H1 (cell line): ENCODE data around the gene SIK2. TPM values are rescaled to one million over a fixed set of nuclear protein-coding genes. Genes with fewer than 3 reads are reported as not detected.

Source experiments
- CTCF ChIA-PET: fragments of 300-600 bp; sonication (Branson Sonifier 250); formaldehyde crosslinking; loops from one replicate; lab custom pipeline; 2021; ENCODE audit not compliant: partially characterized antibody; lab: Charles Lee
- POLR2A ChIA-PET: fragments of 300-600 bp; sonication (Branson Sonifier 250); formaldehyde crosslinking; loops from one replicate; lab custom pipeline; 2021; ENCODE audit warnings: inconsistent platforms; ENCODE audit not compliant: partially characterized antibody; lab: Charles Lee
- DNase-seq, 2 experiments: peaks; one replicate each; pipeline versions ENCODE4 v3.0.0 to v3.0.0-alpha.2; 2010 to 2022; ENCODE audit warnings: low spot score in 2 of 2, low read depth in 1 of 2, mixed read lengths in 1 of 2
- FAIRE-seq: peaks from 2 replicates; lab custom pipeline; 2011; peaks lifted over from hg19 to GRCh38; lab: Jason Lieb, UNC
- H2AFZ ChIP-seq: 2 replicates; pipeline ENCODE4 v1.8.1; 2012; ENCODE audit warnings: low read length, inconsistent platforms
- H2AK5ac ChIP-seq: 2 replicates; pipeline ENCODE4 v1.6.1; 2013; ENCODE audit warnings: low read depth, low read length
- H2BK120ac ChIP-seq: replicated peaks from 2 replicates; pipeline ENCODE3; 2013; ENCODE audit warnings: low read depth, low read length, inconsistent platforms
- H2BK12ac ChIP-seq: 2 replicates; pipeline ENCODE4 v1.6.1; 2013; ENCODE audit warnings: low read depth, low read length
- H2BK15ac ChIP-seq: 2 replicates; pipeline ENCODE4 v1.6.1; 2013; ENCODE audit warnings: low read length
- H2BK20ac ChIP-seq: 2 replicates; pipeline ENCODE4 v1.6.1; 2013; ENCODE audit warnings: low read length
- H2BK5ac ChIP-seq: 2 replicates; pipeline ENCODE4 v1.6.1; 2013; ENCODE audit warnings: low read depth, low read length
- H3K14ac ChIP-seq: 2 replicates; pipeline ENCODE4 v1.6.1; 2013; ENCODE audit warnings: inconsistent platforms; ENCODE audit not compliant: insufficient read length
- H3K18ac ChIP-seq: 2 replicates; pipeline ENCODE4 v1.6.1; 2013; ENCODE audit warnings: low read length; ENCODE audit errors: extremely low read depth
- H3K23ac ChIP-seq: 2 replicates; pipeline ENCODE4 v1.6.1; 2013; ENCODE audit warnings: inconsistent platforms; ENCODE audit not compliant: insufficient read length
- H3K23me2 ChIP-seq: 2 replicates; pipeline ENCODE4 v1.6.1; 2013; ENCODE audit warnings: low read depth, low read length
- H3K27ac ChIP-seq: 2 replicates; pipeline ENCODE4 v1.6.1; 2011; ENCODE audit warnings: low read depth, low read length, inconsistent platforms
- H3K27me3 ChIP-seq, 4 experiments: replicated peaks in 1 of 4; 1 replicate in 1 of 4; 2 replicates in 3 of 4; pipeline versions ENCODE4 v1.6.1 to v1.8.1; 2011 to 2013; ENCODE audit warnings: low read length in 3 of 4, mild to moderate bottlenecking in 3 of 4, inconsistent platforms in 2 of 4, mixed read lengths in 2 of 4, moderate library complexity in 1 of 4; ENCODE audit not compliant: control insufficient read depth in 3 of 4, insufficient read depth in 3 of 4; ENCODE audit errors: extremely low read depth in 1 of 4
- H3K36me3 ChIP-seq, 4 experiments: 2 replicates each; pipeline versions ENCODE4 v1.6.1 to v1.8.1; 2011 to 2013; ENCODE audit warnings: mild to moderate bottlenecking in 4 of 4, low read length in 3 of 4, moderate library complexity in 2 of 4, control low read depth in 1 of 4, inconsistent platforms in 1 of 4; ENCODE audit not compliant: insufficient read depth in 4 of 4, control insufficient read depth in 2 of 4
- H3K4ac ChIP-seq: replicated peaks from 2 replicates; pipeline ENCODE3; 2013; ENCODE audit warnings: low read length, low read depth, mixed read lengths, inconsistent platforms; ENCODE audit not compliant: insufficient read length
- H3K4me1 ChIP-seq, 4 experiments: replicated peaks in 1 of 4; 1 replicate in 1 of 4; 2 replicates in 3 of 4; pipeline versions ENCODE4 v1.6.1 to v1.8.1; 2011 to 2013; ENCODE audit warnings: low read length in 3 of 4, inconsistent platforms in 2 of 4, mixed read lengths in 1 of 4; ENCODE audit not compliant: insufficient read depth in 4 of 4, control insufficient read depth in 3 of 4
- H3K4me2 ChIP-seq, 2 experiments: 2 replicates each; pipeline versions ENCODE4 v1.6.1 to v1.8.1; 2011 to 2013; ENCODE audit warnings: low read depth in 2 of 2, low read length in 2 of 2, control low read depth in 1 of 2, inconsistent platforms in 1 of 2, mild to moderate bottlenecking in 1 of 2; ENCODE audit not compliant: insufficient read depth in 1 of 2
- H3K4me3 ChIP-seq, 4 experiments: fragments of 200-600, 300-600 bp in 1 of 4; sonication (generic), shearing (Covaris generic), sonication (Bioruptor Twin) in 1 of 4; 2 replicates each; pipeline versions ENCODE4 v1.5.1 to v1.8.1; 2011 to 2016; ENCODE audit warnings: low read length in 4 of 4, low read depth in 3 of 4, control low read depth in 2 of 4, inconsistent platforms in 2 of 4, mild to moderate bottlenecking in 2 of 4, mixed read lengths in 1 of 4, moderate library complexity in 1 of 4; ENCODE audit not compliant: insufficient read depth in 2 of 4; ENCODE audit errors: extremely low read depth in 1 of 4
- H3K56ac ChIP-seq: replicated peaks from 2 replicates; pipeline ENCODE3; 2013; ENCODE audit warnings: low read depth, mild to moderate bottlenecking, mixed read lengths, low read length, inconsistent platforms; ENCODE audit not compliant: insufficient read length
- H3K79me1 ChIP-seq: 2 replicates; pipeline ENCODE4 v1.6.1; 2013; ENCODE audit warnings: low read depth, low read length, control low read depth
- H3K79me2 ChIP-seq, 2 experiments: 2 replicates each; pipeline versions ENCODE4 v1.6.1 to v1.8.1; 2012 to 2013; ENCODE audit warnings: low read length in 2 of 2, mild to moderate bottlenecking in 2 of 2, inconsistent platforms in 1 of 2; ENCODE audit not compliant: insufficient read depth in 2 of 2, control insufficient read depth in 1 of 2
- H3K9ac ChIP-seq, 4 experiments: replicated peaks in 1 of 4; 1 replicate in 1 of 4; 2 replicates in 3 of 4; pipeline versions ENCODE4 v1.6.1 to v1.8.1; 2011 to 2013; ENCODE audit warnings: low read depth in 3 of 4, low read length in 3 of 4, control low read depth in 2 of 4, mild to moderate bottlenecking in 2 of 4, moderate library complexity in 2 of 4, inconsistent platforms in 1 of 4; ENCODE audit errors: extremely low read depth in 1 of 4
- H3K9me3 ChIP-seq, 2 experiments: 2 replicates each; pipeline versions ENCODE4 v1.6.1 to v1.8.1; 2012 to 2013; ENCODE audit warnings: mild to moderate bottlenecking in 2 of 2, moderate library complexity in 2 of 2, control low read depth in 1 of 2, inconsistent platforms in 1 of 2, low read depth in 1 of 2, low read length in 1 of 2, mixed read lengths in 1 of 2; ENCODE audit not compliant: insufficient read depth in 2 of 2
- H4K20me1 ChIP-seq, 2 experiments: replicated peaks in 1 of 2; 2 replicates each; pipeline versions ENCODE3 to v1.8.1; 2011 to 2013; ENCODE audit warnings: inconsistent platforms in 2 of 2, low read length in 2 of 2, mild to moderate bottlenecking in 1 of 2; ENCODE audit not compliant: insufficient read depth in 2 of 2, control insufficient read depth in 1 of 2
- H4K5ac ChIP-seq: 2 replicates; pipeline ENCODE4 v1.6.1; 2013; ENCODE audit warnings: low read length, low read depth, mixed read lengths, inconsistent platforms; ENCODE audit not compliant: insufficient read length
- H4K8ac ChIP-seq: 2 replicates; pipeline ENCODE4 v1.8.0; 2013; ENCODE audit warnings: mild to moderate bottlenecking, moderate library complexity, low read length, inconsistent platforms; ENCODE audit not compliant: insufficient read depth; ENCODE audit errors: extremely low read depth
- H4K91ac ChIP-seq: replicated peaks from 2 replicates; pipeline ENCODE3; 2013; ENCODE audit warnings: low read length, mixed read lengths, inconsistent platforms; ENCODE audit not compliant: insufficient read length
- CEBPB ChIP-seq: IDR thresholded peaks from 2 replicates; pipeline ENCODE4 v1.6.1; 2012; ENCODE audit warnings: low read depth, low read length
- EGR1 ChIP-seq: IDR thresholded peaks from 2 replicates; pipeline ENCODE4 v1.6.1; 2011; ENCODE audit warnings: low read depth, low read length, borderline replicate concordance
- EP300 ChIP-seq, 2 experiments: IDR thresholded peaks; 1 replicate in 1 of 2; 2 replicates in 1 of 2; pipeline ENCODE4 v1.6.1; 2011 to 2012; ENCODE audit warnings: low read depth in 2 of 2, low read length in 2 of 2, mild to moderate bottlenecking in 2 of 2, borderline replicate concordance in 1 of 2, inconsistent platforms in 1 of 2, moderate library complexity in 1 of 2
- GTF2F1 ChIP-seq: IDR thresholded peaks from 2 replicates; pipeline ENCODE4 v1.6.1; 2012; ENCODE audit warnings: low read depth, low read length, improper control_type of control experiment, borderline replicate concordance
- KDM4A ChIP-seq: IDR thresholded peaks from one replicate; pipeline ENCODE4 v1.7.1; 2012; ENCODE audit warnings: low read depth, mild to moderate bottlenecking, moderate library complexity, low read length, inconsistent platforms; ENCODE audit not compliant: severe bottlenecking
- NANOG ChIP-seq: IDR thresholded peaks from 2 replicates; pipeline ENCODE4 v1.6.1; 2011; ENCODE audit warnings: low read length, low read depth, mild to moderate bottlenecking, inconsistent platforms; ENCODE audit not compliant: insufficient read depth, poor library complexity, severe bottlenecking
- RBBP5 ChIP-seq: IDR thresholded peaks from 2 replicates; pipeline ENCODE4 v1.7.1; 2012; ENCODE audit warnings: low read depth, mild to moderate bottlenecking, inconsistent platforms, low read length, moderate library complexity, borderline replicate concordance
- RFX5 ChIP-seq: IDR thresholded peaks from 2 replicates; pipeline ENCODE4 v1.6.1; 2011; ENCODE audit warnings: low read depth, low read length, improper control_type of control experiment, borderline replicate concordance
- SAP30 ChIP-seq: fragments of 300-600 bp; sonication (generic); IDR thresholded peaks from 2 replicates; pipeline ENCODE4 v1.7.1; 2012; ENCODE audit warnings: low read length, moderate library complexity, mild to moderate bottlenecking, inconsistent platforms; ENCODE audit not compliant: insufficient read depth, insufficient replicate concordance
- TCF12 ChIP-seq: IDR thresholded peaks from 2 replicates; pipeline ENCODE4 v1.6.1; 2011; ENCODE audit warnings: low read depth, mild to moderate bottlenecking, low read length
- WGBS, 2 experiments: shearing (Covaris generic) in 1 of 2; methylation state at CpG; one replicate each; pipeline versions ENCODE4 v1.1.6 to v1.1.7; 2013 to 2015; ENCODE audit warnings: low lambda C conversion rate in 2 of 2, mixed read lengths in 2 of 2, inconsistent platforms in 1 of 2, low coverage in 1 of 2, missing lambda C conversion rate in 1 of 2; ENCODE audit not compliant: insufficient replicate concordance in 2 of 2, insufficient coverage in 1 of 2, insufficient read length in 1 of 2; ENCODE audit errors: extremely low coverage in 1 of 2, missing lambda C conversion rate in 1 of 2; 5-methylcytosine and 5-hydroxymethylcytosine counted together
- polyA plus RNA-seq, 7 experiments: library from polyadenylated mRNA; depleted of rRNA in 3 of 7; stranded (reverse) in 5 of 7; unstranded in 2 of 7; fragments of >200 nt in 5 of 7; fragments of 200-250 nt in 2 of 7; gene quantifications; 1 replicate in 5 of 7; 2 replicates in 1 of 7; 4 replicates in 1 of 7; pipeline versions ENCODE4 v1.2.1 to v1.2.3, GENCODE V29; 2011 to 2013; ENCODE audit warnings: missing spikeins in 2 of 7, mixed read lengths in 2 of 7
- total RNA-seq: library from RNA; stranded (reverse); fragmentation: NEBNext Ultra II Directional; extraction: Animal tissue kit (Norgen Biotek cat#: 25700); gene quantifications from 2 replicates; pipeline ENCODE4 v1.2.1, GENCODE V29; 2021
- TF ChIP-seq, protein P1 (sequence below), 3 experiments: IDR thresholded peaks; 1 replicate in 2 of 3; 2 replicates in 1 of 3; pipeline versions ENCODE4 v1.5.1 to v1.6.1; 2011; ENCODE audit warnings: low read length in 3 of 3, mild to moderate bottlenecking in 3 of 3, inconsistent platforms in 2 of 3, low read depth in 1 of 3, moderate library complexity in 1 of 3; ENCODE audit not compliant: insufficient read depth in 1 of 3; ENCODE audit errors: control extremely low read depth in 1 of 3

The SIK2 gene
- total and polyA plus RNA-seq, 2 of the 8 experiments (the other 6 are each of a cell fraction or from before 2014, with no cell fraction given) = 8.8 to 11.2 TPM

DNA sequence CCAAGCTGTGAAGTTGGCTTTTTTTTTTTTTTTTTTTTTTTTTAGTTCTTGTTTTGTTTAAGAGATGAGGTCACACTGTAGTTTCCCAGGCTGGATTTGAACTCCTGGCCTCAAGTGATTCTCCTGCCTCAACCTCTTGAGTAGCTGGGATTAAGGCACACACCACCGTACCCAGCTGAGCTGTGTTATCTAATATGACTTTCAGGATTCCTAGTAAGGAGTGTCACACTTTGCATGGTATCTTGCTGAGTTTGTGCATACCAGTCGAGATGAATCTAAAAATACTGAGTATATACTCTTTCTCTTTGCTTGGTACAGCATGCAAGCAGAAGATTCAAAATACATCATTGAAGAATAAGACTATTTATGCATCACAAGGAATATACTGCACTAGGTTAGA is 58.6 kb downstream of the SIK2 start:
- no peak overlapping the region for H2BK20ac ChIP-seq
- no peak overlapping the region for H3K4me3 ChIP-seq
- no peak overlapping the region for H2BK5ac ChIP-seq
- H3K23me2 ChIP-seq = no peaks in the 10 kb centered on the region; the same call in 1 of the 2 replicates
- H3K56ac ChIP-seq = no peak overlapping the region
- no peaks in the 10 kb centered on the region for H3K79me2 ChIP-seq
- no peak overlapping the region for H2BK12ac ChIP-seq
- H2BK15ac ChIP-seq = no peak overlapping the region
- no peaks in the 10 kb centered on the region; a peak in 1 of 4 replicates for H3K9me3 ChIP-seq
- ChIA-PET POLR2A (interaction anchor here (1.6 kb wide), 1 partner anchor 19 kb away, joined by 3 read pairs; no protein-coding TSS in a partner anchor), CTCF (interaction anchor here (0.5 to 0.9 kb wide), 2 partner anchors 56 to 119 kb away, joined by 3 to 4 read pairs; no protein-coding TSS in a partner anchor)
- H3K9ac ChIP-seq = no peak overlapping the region
- no peaks in the 10 kb centered on the region for H3K27me3 ChIP-seq
- no peak overlapping the region for H4K8ac ChIP-seq
- no peak overlapping the region for H2BK120ac ChIP-seq
- no peak overlapping the region for H3K4me2 ChIP-seq
- H3K23ac ChIP-seq = no peak overlapping the region
- H4K20me1 ChIP-seq = no peaks in the 10 kb centered on the region
- H4K91ac ChIP-seq = no peak overlapping the region
- 91% methylated on average over 2 of the region's 2 CpGs; no CpG with 5 or more reads in 1 of the 2 experiments for WGBS, 2 experiments
- H2AK5ac ChIP-seq = no peak overlapping the region
- no peak overlapping the region for H3K4ac ChIP-seq
- H2AFZ ChIP-seq = no peak overlapping the region
- no peak for DNase-seq
- H3K79me1 ChIP-seq = no peaks in the 10 kb centered on the region; the same call in 1 of the 2 replicates
- H3K27ac ChIP-seq = no peak overlapping the region
- FAIRE-seq = no peak
- no peak overlapping the region for H4K5ac ChIP-seq
- H3K36me3 ChIP-seq = no peaks in the 10 kb centered on the region
- no peak overlapping the region for H3K14ac ChIP-seq
- H3K18ac ChIP-seq = no peak overlapping the region
- H3K4me1 ChIP-seq = peaks cover 0 to 2% (median 0%) of the 10 kb centered on the region in 4 experiments; a peak in 2 of 7 replicates
- no peak for TF ChIP-seq CEBPB
- no peak for TF ChIP-seq SAP30
- no peak for TF ChIP-seq EP300 (IDR thresholded peaks at IDR 0.05; ENCODE audit: borderline replicate concordance in 1 of 2, low read depth in 2 of 2, low read length in 2 of 2)
- no peak for TF ChIP-seq GTF2F1
- TF ChIP-seq, protein P1, sequence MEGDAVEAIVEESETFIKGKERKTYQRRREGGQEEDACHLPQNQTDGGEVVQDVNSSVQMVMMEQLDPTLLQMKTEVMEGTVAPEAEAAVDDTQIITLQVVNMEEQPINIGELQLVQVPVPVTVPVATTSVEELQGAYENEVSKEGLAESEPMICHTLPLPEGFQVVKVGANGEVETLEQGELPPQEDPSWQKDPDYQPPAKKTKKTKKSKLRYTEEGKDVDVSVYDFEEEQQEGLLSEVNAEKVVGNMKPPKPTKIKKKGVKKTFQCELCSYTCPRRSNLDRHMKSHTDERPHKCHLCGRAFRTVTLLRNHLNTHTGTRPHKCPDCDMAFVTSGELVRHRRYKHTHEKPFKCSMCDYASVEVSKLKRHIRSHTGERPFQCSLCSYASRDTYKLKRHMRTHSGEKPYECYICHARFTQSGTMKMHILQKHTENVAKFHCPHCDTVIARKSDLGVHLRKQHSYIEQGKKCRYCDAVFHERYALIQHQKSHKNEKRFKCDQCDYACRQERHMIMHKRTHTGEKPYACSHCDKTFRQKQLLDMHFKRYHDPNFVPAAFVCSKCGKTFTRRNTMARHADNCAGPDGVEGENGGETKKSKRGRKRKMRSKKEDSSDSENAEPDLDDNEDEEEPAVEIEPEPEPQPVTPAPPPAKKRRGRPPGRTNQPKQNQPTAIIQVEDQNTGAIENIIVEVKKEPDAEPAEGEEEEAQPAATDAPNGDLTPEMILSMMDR (IDR thresholded peaks at IDR 0.05; ENCODE audit: control extremely low read depth in 1 of 3, insufficient read depth in 1 of 3, low read depth in 1 of 3, low read length in 3 of 3) = no peak
- TF ChIP-seq EGR1 = no peak
- no peak for TF ChIP-seq NANOG
- no peak for TF ChIP-seq KDM4A
- TF ChIP-seq TCF12 = no peak
- TF ChIP-seq RFX5 = no peak
- TF ChIP-seq RBBP5 = no peak
